NB4 (cell line): ENCODE measurements around the gene RAB3IL1.

Experiments used
- MYC ChIP-seq: IDR thresholded peaks from 2 replicates; pipeline ENCODE4 v1.6.1; 2011; ENCODE audit warnings: low read depth, low read length
- POLR2A ChIP-seq: IDR thresholded peaks from 2 replicates; pipeline ENCODE4 v1.6.1; 2011; ENCODE audit warnings: mild to moderate bottlenecking; ENCODE audit not compliant: insufficient read length; ENCODE audit errors: extremely low read depth
- TF ChIP-seq, protein P1 (sequence below): IDR thresholded peaks from one replicate; pipeline ENCODE4 v1.5.1; 2012; ENCODE audit warnings: low read depth, low read length
- TF ChIP-seq, protein P2 (sequence below): IDR thresholded peaks from 2 replicates; pipeline ENCODE4 v1.6.1; 2011; ENCODE audit warnings: low read depth, low read length

DNA sequence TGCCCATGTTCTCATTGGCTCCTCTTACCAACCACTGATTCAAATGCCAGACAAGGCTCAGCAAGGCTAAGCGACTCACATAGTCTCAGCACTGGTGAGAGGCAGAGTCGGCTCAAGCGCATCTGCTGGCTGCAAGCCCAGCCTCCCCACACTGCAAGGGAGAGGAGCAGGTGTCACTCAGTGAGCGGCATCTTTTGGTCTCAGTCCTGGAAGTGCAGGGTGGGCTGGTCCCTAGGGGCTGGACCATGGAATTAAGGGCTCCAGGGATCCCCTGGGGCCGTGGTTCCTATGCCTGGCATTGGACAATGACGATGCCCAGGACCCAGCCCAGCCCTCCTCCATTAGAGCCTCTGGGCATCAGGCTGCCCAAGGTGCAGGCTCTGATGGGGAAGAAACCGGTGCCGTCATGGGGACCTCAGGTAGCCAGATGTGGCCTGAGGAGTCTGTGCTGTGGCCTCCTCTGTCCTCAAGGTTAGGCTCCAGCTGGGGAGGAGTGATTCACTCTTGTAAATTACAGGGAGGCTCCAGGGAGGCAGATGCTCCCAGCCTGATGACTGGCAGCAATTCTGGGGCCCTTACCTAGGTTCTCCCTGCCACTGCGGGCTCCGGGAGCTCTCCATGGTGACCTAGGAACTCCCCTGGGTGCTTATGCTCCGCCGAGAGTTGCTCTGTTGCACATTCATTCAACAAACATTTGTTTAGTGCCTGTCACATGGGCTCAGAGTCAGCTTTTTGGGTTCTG lies 61.3 kb downstream of the RAB3IL1 start:
- TF ChIP-seq POLR2A: no peak
- TF ChIP-seq, protein P1, sequence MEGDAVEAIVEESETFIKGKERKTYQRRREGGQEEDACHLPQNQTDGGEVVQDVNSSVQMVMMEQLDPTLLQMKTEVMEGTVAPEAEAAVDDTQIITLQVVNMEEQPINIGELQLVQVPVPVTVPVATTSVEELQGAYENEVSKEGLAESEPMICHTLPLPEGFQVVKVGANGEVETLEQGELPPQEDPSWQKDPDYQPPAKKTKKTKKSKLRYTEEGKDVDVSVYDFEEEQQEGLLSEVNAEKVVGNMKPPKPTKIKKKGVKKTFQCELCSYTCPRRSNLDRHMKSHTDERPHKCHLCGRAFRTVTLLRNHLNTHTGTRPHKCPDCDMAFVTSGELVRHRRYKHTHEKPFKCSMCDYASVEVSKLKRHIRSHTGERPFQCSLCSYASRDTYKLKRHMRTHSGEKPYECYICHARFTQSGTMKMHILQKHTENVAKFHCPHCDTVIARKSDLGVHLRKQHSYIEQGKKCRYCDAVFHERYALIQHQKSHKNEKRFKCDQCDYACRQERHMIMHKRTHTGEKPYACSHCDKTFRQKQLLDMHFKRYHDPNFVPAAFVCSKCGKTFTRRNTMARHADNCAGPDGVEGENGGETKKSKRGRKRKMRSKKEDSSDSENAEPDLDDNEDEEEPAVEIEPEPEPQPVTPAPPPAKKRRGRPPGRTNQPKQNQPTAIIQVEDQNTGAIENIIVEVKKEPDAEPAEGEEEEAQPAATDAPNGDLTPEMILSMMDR: no peak
- TF ChIP-seq, protein P2, sequence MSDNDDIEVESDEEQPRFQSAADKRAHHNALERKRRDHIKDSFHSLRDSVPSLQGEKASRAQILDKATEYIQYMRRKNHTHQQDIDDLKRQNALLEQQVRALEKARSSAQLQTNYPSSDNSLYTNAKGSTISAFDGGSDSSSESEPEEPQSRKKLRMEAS: no peak
- no peak for TF ChIP-seq MYC
